ENCODE measurements around the gene SKI. TPM values are rescaled to one million over a fixed set of nuclear protein-coding genes. Genes with fewer than 3 reads are reported as not detected.
A peak's percentile ranks its signal among the peaks of the same experiment; 100 is the strongest.

Gene SKI
- total and polyA plus RNA-seq, 9 of the 15 experiments (the other 6 are each of a cell fraction or from before 2014, with no cell fraction given), result 0.10 to 60.5 (median 4.6) TPM

- TF ChIP-seq RERE (CRISPR knock-in tag; IDR thresholded peaks at IDR 0.05; ENCODE audit: borderline replicate concordance) (no peak), SFPQ (IDR thresholded peaks at IDR 0.05; ENCODE audit: low read depth, low read length) (no peak), SMARCA4 (IDR thresholded peaks at IDR 0.05) (peak; percentile 56; the same call in 1 of the 2 replicates), ZNF584 (CRISPR knock-in tag; IDR thresholded peaks at IDR 0.05; ENCODE audit: low read depth) (peak; percentile 59; the same call in 1 of the 2 replicates), ZNF41 (CRISPR knock-in tag; conservative IDR thresholded peaks at IDR 0.05) (no peak), ZNF75A (CRISPR knock-in tag; IDR thresholded peaks at IDR 0.05) (no peak), ZNF695 (CRISPR knock-in tag; IDR thresholded peaks at IDR 0.05) (no peak), XRCC4 (IDR thresholded peaks at IDR 0.05; ENCODE audit: extremely low read depth, insufficient read depth, insufficient read length) (no peak), RAD51 (IDR thresholded peaks at IDR 0.05; ENCODE audit: borderline replicate concordance, low read depth) (no peak), ZNF79 (CRISPR knock-in tag; IDR thresholded peaks at IDR 0.05; ENCODE audit: low read depth) (no peak)
- TF ChIP-seq, protein P1, sequence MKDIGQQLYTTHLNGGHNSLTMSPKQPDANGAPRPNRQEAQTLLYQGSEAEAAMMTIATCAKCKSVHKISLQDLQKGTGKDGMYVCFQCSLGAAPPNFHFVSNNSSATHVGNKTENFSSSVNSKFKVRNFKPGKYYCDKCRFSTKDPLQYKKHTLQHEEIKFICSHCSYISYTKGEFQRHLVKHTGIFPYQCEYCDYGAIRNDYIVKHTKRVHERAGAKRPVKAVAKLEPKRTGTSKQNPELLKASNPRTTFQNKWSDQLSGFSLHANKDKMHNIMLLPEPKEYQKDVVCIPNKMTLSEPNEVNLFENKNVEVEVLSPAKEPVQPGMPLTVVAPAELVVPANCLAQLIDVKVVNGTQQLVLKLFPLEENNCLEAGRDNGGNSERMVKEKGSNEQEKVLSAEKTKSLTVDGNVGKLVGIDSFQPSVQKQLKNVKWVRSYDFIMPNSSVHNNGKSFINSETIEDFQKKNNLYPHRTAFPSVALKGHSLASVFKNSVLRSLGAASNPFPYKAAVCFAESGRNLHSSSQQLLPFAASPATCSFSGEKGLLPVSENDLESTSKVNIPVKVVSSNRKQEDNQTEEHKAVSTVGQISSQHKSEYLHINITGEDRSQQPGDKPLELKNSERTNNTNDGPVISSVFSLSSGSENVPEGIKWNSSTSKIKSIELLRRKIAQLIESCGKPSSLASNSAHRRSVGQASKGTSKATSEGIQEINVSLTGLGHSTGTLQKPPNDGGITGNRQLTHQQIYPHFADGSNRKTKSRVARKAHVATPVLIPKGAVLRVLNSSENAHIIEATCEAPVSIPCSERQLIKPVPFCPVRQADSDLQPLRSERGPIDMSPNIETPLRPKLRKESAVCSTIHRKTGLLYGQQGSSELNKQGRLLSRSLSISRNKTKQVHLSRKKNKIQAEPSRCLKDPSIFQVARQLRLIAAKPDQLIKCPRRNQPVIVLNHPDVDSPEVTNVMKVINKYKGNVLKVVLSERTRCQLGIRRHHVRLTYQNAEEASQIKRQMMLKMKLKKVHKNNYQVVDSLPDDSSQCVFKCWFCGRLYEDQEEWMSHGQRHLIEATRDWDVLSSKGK (CRISPR knock-in tag; IDR thresholded peaks at IDR 0.05), result no peak
- TF ChIP-seq, protein P2, sequence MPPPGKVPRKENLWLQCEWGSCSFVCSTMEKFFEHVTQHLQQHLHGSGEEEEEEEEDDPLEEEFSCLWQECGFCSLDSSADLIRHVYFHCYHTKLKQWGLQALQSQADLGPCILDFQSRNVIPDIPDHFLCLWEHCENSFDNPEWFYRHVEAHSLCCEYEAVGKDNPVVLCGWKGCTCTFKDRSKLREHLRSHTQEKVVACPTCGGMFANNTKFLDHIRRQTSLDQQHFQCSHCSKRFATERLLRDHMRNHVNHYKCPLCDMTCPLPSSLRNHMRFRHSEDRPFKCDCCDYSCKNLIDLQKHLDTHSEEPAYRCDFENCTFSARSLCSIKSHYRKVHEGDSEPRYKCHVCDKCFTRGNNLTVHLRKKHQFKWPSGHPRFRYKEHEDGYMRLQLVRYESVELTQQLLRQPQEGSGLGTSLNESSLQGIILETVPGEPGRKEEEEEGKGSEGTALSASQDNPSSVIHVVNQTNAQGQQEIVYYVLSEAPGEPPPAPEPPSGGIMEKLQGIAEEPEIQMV (tag; conservative IDR thresholded peaks at IDR 0.05; ENCODE audit: low read depth), result no peak
Observed at GRCh38 chr1:2212532-2213491, 15.3 kb upstream of the SKI start (continued).

All from K562 (cell line).